HK-2 (cell line): ENCODE data around the gene OSBPL2.

Source experiments
- DNase-seq: peaks from one replicate; pipeline ENCODE4 v3.0.0-alpha.2; 2018; ENCODE audit not compliant: unreplicated experiment

Gene OSBPL2

DNA sequence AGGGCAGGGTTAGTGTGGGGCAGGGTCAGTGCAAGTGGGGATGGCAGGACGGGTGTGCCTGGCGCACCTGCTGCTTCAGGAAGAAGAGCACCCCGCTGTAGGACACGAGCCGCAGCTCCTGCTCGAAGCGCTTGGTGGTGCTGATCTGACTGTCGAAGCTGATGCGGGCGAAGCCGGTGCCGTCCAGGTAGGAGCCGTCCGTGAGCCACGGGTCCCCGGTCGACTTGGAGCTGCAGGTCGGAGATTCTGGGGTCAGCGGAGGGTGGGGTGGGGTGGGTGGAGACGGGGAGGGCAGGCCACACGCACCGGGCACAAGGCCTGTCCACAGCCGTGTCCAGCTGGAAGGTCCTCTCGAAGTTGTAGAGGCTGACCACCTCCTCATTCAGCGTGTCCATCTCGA lies 74.7 kb downstream of the OSBPL2 start:
- DNase-seq, result no peak

DNA sequence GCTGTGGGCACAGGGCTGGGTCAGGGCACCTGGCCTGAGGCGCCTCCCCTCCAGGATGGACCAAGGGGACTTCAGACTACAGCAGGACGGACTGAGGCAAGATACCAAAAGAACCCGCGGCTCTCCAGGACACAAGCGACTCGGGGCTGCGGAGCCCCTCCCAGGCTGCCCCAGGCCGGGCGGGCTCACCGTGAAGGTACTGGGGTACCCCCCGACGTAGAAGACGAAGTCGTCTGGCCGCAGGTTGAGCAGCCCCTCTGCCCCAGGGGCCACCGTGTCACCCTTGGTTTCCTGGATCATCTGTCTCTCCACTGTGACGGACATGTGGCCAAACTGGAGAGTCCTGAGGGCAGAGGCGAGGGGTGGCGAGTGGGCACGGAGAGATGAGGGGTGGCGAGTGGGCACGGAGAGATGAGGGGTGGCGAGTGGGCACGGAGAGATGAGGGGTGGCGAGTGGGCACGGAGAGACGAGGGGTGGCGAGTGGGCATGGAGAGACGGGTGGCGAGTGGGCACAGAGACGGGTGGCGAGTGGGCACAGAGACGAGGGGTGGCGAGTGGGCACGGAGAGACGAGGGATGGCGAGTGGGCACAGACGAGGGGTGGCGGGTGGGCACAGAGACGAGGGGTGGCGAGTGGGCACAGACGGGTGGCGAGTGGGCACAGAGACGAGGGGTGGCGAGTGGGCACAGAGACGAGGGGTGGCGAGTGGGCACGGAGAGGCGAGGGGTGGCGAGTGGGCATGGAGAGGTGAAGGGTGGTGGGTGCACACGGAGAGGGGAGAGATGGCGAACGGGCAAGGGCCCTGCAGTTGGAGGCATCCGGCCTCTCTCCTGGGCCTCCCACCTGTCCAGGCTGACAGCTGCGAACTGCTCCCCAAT lies 75.4 kb downstream of the OSBPL2 start:
- no peak for DNase-seq

DNA sequence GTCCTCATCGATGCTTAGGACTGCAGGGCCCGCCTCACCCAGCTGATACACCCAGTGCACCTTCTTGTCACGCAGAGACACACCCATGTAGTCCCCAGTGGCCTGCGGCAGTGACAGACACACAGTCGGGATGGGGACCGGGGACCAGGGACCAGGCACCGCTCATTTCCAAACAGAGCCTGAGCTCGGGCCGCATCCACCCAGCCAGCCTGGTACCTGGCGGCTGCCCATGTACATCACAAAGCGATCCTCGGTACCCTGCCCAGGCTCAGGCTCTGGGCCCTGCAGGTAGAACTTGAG lies 76.0 kb downstream of the OSBPL2 start:
- no peak for DNase-seq

DNA sequence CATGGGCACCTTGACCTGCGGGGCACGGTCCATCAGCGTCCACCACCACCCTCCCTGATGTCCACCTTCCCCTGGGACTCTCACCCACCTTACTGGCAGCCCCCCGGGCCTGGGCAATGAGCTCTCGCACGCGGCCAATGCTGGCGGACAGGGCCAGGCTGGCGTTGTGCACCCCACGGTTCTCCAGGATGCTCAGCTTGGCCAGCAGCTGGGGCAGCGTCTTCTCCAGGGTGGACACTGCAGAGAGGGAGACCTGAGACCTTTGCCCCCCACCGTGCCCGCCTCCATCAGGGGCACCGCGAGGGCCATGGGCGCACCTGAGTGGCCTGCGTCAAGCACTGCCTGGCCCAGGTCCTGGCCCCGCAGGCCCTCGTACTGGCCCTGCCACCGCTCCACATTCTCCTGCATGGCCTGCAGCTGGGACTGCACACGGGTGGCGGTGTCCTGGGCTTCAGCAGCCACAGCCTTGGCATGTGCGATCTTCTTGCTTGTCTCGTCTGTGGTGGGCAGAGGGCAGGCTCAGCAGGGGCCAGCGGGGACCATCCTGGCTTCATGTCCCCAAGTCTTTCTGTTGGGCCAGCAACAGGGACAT lies 76.5 kb downstream of the OSBPL2 start:
- no peak for DNase-seq

DNA sequence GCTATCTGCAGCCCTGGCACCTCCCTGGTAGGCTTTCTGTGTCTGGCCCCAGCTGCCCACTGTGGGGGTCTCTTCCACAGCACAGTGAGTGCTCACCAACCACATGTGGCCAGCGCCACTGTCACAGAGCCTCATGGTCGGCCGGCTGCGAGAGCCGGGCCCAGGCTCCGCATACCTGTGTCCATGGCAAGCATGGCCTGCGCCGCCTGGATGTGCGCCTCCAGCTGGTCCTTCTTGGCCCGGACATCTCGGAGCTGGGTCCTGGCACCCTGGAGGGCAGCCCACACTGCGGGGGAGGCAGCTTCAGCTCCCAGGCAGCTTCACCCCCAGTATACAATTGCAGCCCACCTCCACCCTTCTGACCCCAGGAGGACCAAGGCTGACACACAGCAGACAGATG lies 77.5 kb downstream of the OSBPL2 start:
- DNase-seq, result no peak

DNA sequence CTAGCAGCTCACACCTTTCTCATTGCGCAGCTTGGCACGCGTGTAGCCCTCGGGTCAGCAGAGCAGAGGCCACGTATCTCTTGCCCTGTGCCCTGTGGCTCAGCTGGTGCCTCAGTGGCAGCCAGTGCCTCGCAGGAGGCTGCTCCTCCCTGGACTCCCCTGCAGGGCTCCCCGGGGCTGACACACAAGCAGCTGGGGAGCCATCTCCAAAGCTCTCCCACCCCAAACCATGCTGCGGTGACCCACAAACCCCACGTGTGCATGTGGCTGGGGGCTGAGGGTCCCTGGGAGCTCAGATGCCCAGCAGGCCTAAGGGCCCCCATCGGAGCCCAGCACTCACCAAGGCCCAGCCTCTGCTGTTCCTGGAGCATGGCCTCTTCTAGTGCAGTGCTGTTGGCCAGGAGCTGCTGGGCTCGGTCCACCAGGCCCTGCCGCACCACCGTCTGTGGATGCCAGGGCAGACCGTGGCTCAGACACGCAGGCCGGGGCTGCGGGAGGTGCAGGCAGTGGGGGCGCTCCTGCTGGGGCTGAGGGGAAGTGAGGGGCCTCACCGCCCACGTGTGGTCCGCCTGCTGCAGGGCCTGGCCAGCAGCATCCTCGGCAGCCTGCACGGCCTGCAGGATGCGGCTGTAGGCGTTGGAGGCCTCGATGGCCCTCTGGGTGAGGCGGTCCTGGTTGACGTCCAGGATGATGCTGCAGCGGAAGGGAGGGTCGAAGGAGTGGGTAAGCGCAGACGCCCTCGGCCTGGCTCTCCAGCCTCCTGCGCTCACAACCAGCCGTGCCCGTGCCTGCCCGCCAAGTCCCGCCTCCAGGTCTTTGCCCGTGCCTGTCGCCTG lies 78.2 kb downstream of the OSBPL2 start:
- no peak for DNase-seq

DNA sequence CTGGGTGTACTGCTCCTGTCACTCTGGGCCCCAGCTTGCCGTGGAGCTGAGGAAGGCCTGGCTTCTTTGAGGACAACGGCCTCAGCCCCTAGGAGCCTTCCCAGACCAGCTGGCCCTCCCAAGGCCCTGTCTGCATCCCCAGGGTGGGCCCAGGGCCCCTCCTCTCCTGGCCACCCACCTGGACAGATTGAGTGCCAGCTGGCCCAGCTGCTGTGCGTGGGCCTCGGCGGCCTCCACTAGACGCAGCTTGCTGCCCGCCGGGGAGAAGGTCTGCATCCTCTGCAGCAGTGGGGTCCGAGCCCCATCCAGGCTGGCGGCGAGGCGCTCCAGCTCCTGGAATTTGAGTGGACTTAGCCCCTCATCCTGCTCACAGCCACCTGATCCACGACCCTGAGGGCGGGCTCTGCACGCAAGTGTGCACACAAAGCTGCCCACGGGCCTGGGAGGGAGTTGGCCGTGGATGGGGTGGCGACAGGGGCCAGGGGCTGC lies 78.9 kb downstream of the OSBPL2 start:
- DNase-seq, result no peak

DNA sequence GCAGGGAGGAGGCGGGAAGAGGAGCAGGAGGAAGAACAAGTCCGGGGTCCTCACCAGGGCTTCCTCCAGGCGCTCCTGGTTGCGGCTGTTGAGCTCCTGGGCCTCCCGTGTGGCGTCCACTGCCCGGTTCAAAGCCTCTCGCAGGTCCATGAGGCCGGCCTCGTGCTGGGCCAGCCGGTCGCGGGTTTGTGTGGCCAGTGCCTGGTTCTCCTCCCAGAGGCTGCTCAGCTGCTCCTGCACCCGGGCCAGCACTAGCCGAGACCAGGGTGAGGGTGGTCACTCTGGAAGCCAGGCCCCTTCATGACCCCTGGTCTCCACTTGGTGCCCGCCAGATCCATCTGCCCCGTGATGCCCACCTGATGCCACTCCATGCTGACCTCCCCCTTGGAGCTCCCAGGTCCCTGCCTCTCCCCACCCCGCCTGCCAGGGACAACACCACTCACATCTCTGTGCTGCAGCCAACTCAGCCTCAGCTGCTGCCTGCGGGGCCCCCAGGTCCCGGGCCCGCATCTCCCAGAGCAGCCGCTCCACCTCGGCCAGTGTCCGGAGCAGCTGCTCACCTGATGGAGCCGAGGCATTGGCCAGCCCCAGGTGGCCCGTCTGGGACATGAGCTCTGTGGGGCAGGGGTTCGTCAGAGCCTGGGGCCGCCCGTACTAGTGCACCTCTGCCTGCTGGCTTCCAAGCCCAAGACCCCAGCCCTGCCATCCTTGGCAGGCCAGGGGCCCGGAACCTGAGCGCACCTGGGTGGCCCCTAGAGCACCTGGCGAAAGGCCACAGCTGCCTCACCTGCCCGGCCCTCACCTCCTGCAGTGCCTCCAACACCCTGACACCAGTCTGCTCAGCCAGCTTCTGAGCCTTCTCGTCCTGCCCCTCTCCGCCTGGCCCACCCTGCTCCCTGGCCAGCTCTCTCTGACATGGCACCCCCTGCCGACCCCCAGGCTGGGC lies 80.4 kb downstream of the OSBPL2 start:
- no peak for DNase-seq

DNA sequence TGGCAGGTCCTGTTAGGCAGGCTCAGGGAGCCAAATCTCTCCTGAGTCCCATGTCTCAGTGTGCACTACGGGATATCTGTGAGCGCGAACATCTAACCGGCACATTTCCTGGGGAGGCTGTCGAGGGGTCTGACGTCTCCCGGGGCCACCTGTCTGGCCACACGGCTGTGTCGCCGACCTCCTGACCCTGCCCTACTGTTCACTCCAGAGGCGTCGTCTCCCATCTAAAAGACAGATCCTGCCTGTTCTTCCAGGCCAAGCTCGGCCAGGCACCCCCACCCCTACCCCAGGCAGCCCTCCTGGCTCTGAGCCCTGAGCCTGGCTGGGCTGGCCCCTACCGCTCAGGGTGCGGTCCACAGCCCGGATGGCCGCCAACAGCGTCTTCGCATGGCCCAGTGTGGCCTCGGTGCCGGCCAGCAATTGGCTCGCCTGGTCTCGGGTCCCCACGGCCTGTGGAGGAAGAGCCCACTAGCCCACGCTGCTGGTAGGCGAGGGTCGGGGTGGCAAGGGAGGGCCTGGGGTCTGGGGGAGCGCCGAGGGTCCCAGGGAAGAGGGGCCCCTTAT lies 81.1 kb downstream of the OSBPL2 start:
- DNase-seq, result no peak

DNA sequence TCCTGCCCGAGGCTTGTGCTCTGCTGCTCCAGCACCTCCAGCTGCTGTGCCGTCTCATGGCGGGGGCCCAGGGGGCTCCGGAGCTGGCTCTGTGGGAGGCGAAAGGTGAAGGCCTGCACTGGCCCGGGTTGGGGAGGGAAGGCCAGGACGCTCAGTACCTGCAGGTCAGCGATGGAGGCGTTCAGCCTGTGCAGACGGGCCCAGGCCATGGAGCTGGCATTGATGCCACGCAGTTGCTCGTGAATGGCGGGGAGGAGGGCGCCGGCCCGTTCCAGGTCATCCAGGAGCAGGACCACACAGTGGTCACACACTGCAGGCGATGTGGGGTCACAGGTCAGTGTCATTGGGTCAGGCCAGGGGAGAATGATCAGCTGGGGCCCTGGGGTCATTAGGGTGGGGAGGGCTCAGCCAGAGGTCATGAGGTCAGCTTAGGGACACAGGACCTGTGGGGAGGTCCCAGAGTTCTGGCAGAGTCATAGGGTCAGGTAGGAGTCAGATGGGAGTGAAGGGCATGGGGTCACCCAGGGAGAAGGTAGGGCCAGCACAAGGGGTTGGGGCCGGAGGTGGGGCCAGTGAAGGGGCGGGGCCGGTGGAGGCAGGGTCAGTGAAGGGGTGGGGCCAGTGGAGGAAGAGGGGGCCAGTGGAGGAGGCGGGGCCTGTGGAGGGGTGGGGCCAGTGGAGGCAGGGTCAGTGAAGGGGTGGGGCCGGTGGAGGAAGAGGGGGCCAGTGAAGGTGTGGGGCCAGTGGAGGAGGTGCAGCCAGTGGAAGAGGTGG lies 82.4 kb downstream of the OSBPL2 start:
- DNase-seq, result peak; percentile 36

DNA sequence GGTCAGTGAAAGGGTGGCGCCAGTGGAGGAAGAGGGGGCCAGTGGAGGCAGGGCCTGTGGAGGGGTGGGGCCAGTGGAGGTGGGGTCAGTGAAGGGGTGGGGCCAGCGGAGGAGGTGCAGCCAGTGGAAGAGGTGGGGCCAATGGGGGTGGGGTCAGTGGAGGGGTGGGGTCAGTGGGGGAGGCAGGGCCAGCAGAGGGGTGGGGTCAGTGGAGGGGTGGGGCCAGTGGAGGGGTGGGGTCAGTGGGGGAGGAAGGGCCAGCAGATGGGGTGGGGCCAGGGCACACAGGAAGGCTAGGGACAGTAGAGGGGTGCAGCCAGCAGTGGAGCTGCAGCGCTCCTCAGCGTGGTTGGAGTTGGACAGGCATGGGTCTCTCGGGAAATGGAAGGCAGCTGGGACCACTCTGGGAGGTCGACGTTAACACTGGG lies 83.2 kb downstream of the OSBPL2 start:
- DNase-seq, result peak; percentile 39

DNA sequence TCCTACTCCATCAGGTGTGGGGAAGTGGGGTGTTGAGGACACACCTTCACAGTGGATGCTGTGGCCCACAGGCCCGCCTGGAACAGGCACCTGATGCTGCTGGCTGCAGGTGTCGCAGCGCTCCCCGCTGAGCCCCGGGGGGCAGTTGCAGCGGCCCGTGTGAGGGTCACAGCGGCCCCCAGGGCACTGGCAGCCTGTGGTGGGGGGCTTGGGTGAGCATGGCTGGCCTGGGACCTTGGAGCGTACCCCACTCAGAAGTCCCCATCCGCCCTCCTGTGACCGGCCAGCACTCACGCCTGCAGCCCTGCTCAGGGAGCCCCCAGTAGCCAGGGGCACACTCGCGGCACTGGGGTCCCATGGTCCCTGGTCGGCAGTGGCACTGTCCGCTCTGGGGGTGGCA lies 83.7 kb downstream of the OSBPL2 start:
- DNase-seq, result no peak

DNA sequence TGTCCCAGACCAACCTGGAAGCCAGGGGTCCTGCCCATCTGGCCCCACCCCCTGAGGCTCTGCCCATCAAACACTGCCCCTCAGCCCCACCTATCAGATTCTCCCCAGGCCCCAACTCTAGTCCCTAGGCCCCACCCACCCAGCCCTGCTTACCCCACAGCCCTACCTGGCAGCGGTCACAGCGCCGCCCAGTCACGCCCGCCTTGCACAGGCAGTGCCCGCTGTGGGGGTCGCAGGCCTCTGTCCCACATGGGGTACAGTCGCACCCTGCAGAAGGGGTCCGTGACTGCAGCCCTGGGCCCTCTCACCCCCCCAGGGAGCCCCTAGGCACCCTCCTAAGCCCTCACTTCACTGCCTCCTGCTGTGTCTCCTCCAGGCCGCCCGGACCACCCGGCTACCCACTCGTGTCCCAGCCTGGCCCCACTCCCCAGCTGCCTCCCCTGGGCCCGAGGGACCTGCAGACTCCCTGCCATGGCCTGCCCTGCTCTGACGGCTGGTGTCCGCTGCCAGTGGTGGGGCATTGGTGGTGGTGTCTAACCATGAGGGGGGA lies 84.2 kb downstream of the OSBPL2 start:
- DNase-seq, result no peak

DNA sequence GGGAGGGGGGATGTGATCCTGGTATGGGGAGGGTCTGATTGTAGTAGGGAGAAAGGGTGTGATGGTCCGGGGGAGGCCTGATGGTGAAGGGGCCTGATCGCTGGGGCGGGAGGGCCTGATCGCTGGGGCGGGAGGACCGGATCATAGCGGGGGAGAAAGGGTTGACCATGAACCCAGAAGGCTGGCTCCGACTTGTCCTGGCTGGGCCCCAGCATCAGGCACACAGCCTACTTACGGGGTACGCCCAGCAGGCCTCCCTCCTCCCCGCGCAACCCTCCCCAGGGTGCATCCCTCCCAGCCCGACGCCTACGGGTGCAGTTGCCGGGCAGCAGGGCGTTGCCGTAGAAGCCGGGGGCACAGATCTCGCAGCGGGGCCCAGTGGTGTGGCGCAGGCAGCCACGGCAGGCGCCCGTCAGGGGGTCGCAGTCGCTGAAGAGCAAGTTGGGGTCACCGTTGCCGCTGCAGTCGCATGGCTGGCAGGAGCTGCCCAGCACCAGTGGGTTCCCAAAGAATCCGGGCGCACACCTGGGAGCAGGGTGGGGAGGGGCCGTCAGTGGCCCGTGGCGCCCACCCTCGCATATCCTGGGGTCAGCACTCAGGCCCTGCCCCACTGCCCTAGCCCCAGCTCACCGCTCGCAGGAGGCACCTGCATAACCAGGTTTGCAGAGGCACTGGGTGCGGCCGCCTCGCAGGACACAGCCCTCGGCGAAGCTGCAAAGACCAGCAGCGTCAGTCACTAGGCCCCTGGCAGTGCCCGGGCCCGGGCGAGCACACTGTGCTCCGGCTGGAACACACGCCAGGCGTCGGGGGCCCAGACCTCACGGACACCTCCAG lies 85.0 kb downstream of the OSBPL2 start:
- no peak for DNase-seq

DNA sequence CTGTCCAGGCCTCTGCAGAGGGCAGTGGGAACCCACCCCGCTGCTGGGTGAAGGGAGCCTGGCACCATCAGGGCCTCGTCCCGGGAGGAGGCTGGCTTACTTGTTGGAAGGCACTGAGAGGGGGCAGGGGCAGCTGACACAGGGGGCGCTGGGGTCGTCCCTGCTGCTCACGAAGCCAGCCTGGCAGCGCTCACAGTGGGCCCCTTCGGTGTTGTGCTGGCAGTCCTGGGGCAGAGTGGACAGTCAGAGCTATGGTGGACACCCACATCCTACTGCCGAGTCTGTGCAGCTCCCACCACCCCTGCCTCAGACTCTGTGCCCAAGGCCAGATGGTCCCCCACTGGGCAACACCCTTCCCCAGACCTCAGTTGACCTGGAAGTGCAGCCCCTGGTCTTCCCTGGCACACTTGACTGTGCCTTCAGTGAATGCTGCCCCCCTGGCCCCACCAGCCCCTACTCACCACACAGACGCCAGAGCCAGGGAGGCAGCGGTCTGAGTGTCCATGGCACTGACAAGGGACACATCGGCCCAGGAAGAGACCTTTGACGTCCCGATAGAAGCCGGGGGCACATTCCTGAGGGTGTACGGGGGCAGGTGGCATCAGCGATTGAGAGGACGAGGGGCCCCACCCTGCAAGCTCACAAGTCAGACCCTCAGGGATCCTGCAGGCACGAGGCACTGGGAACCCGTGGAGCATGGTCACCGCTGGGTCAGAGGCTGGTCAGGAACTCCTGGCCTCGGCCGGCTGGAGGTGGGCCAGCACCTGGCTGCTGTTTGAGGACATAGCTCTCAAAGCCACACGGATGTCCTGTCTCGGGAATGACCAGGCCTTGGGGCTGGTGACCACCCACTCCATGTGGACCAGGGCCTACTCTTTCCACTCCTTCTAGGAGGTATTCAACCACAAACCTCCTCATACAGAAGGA lies 85.9 kb downstream of the OSBPL2 start:
- no peak for DNase-seq

DNA sequence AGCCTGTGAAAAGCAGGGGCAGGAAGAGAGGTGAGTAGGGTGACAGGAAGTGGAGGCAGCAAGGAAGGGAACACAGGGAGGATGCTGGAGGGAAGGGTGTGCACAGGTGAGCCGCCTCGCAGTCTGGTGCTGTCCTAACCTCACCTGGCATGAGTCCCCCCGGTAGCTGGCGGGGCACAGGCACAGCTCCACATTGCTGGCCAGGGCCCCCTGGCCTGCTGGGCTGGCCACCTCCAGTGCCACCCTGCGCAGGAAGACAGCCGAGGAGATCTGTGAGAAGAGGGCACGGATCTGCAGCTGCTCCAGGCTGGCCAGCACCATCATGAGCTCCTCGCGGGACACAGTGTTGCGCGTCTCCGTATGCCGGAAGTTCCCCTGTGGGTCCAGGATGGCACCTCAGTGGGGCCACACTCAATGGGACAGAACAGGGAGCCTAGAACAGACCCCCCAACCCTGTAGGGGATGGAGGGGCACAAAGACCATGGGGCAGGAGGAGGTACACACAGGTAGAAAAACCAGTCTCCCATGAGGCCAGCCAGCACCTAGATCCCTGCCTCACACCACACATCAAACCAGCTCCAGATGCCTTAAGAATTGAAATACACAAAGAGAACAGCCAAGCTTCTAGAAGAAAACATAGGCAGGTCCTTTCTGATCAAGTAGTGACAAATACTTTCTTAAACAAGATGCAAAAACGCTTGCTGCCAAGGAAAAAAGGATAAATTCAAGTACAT lies 87.0 kb downstream of the OSBPL2 start:
- no peak for DNase-seq

DNA sequence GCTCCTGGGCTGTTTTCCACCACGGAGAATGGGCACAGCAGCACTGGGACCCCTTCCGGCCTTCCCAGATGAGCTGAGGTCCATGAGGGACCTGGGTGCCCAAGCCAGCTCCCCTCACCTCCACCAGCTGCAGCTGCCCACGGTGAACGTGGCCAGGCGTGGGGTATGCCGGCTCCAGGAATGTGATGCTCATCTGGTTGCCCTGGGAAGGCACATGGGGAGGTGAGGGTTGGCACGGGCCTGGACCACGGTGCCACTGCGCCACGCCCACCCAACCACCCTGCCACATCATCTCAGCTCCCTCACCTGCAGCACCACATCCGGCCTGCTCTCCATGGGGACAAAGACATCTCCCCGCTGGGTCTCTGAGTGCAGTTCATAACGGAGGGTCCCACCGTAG lies 88.2 kb downstream of the OSBPL2 start:
- DNase-seq, result no peak
